GM18502 (cell line): ENCODE results near the gene MXD3.
"Not testable (repeated sequence)": the region's sequence is repeated elsewhere in the genome, so short reads cannot be mapped to it uniquely, and the experiment has no call there.

Experiments used
- ATAC-seq: cut with Tn5 transposase; IDR thresholded peaks from one replicate; pipeline ENCODE4 v1.9.1; 2021; ENCODE audit warnings: mild to moderate bottlenecking; ENCODE audit not compliant: unreplicated experiment, poor library complexity

The MXD3 gene

GRCh38 chr5:177344891-177345290 lies 33.2 kb upstream of the MXD3 start:
- ATAC-seq = no peak

DNA sequence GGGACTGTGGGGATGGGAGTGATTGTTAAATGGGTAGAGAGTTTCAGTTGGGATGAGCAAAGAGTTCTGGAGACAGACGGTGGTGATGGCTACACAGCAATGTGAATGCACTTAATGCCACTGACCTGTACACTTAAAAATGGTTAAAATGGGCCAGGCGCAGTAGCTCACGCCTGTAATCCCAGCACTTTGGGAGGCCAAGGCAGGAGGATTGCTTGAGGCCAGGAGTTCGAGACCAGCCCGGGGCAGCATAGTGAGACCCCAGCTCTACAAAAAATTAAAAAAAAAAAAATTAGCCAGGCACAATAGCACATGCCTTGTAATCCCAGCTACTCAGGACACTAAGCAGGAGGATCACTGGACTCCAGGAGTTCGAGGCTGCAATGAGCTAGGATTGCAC lies 32.1 kb upstream of the MXD3 start:
- ATAC-seq = no peak

GRCh38 chr5:177343000-177343399 lies 31.3 kb upstream of the MXD3 start:
- not testable (repeated sequence) for ATAC-seq

DNA sequence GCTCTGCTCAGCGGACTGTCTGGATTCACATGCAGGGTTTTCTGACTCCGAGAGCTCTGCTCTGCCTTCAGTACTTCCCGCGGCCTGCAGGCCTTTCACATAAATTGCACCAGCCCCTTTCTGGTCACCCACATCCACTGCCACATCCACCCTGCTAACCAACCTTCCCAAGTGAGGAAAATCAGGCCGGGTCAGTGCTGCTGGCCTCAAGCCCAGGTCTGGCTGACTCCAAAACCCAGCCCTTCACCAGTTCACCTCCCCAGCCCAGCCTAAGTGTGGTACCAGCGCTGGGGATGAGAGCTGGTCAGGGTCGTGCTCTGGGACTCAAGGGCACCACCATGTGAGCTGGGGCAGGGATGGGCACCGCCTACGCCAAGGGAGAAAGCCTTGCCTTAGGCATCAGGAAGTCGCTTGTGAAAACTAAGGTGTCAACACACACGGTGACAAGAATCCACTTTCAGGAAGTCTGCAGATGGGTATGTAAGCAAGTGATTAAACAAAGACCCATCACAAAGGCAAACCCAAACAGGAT lies 27.5 kb upstream of the MXD3 start:
- ATAC-seq = no peak

- ATAC-seq = no peak
Measured at GRCh38 chr5:177338251-177339106, 26.8 kb upstream of the MXD3 start.

GRCh38 chr5:177336603-177337494 lies 25.2 kb upstream of the MXD3 start:
- ATAC-seq = no peak

DNA sequence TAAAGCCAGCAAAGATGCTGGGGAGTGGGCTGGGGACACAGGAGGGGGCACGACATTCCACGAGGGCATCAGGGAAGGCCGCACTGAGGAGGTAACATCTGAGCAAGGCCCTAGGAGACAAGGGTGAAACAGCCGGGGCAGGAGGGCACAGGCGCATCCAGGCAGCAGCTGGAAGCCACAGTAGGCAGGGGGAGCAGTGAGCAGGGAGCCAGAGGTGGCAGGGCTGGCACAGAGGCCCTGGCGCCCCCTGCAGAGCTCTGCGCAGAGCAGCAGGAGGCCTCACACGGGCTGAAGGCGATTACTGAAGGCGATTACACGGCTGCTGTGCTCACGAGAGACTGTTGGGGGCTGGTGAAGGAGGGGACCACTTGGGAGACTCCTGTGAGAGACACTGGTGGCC lies 24.4 kb upstream of the MXD3 start:
- no peak for ATAC-seq

DNA sequence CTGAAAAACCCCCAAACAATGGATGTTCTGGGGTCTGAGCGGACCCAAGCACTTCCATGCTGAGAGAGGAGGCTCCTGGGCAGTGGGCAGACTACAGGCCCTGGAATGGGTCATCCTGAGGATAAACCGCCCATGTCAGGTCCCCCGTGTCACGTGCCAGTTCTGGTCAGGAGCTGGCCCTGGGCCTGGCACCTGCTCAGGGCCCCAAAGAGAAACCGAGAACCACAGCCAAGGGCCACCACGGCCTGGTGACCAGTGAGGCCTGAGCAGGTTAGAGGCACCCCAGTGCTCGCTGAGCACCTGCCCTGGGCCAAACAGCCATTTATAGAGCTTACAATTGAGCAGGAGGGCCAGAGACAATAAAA lies 24.0 kb upstream of the MXD3 start:
- no peak for ATAC-seq

GRCh38 chr5:177334781-177335700 lies 23.3 kb upstream of the MXD3 start:
- no peak for ATAC-seq

DNA sequence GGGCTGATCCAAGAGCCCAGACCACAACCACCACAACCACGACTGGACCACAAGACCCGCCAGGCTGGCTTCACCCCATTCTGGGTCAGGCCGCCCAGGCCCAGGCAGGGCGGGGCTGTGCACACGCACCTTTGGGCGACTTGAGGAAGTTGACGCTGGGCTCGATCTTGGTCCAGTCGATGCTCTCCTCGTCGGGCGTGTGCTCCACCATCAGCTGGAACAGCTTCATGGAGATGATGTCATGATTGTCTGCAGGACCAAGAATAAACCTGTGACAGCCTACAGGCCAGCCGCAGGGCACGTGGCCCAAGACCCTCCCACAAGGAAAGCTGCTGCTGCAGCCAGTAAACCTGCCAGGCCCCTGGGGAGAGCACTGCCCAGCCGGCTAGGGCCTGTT lies 22.5 kb upstream of the MXD3 start:
- no peak for ATAC-seq

DNA sequence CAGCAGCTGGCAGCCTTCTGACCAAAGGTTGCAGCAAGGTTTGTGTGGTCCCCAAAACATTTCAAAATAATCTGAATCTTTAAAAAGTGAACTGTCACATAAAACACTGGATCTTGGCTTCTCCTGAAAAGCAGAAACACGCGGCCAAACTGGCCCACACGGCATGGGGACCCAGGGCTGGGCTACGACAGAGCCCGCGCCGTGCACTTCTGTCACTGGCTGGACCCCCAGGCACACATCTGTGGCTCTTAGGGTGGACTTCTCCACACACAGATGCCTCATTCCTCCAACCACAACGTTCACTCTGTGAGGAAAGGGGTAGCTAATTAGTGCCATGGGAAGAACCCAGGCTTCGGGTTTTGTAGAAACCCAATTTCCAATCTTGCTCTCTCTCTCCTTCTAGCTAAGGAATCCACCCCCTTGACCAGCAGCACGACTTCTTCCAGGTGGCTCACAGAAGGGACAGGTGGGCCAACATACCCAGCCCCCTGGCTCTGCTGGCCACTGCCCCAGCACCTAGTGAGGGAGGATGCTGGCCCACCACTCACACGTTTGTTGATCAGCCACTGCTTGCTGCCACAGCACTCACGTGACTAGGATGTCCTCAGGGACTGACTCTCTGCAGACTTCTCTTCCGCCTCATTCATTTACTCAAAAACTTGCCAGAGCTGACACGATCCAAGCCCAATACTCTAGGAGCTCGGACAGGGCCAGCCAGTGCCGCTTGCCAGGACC lies 21.9 kb upstream of the MXD3 start:
- ATAC-seq = no peak

GRCh38 chr5:177332896-177333260 lies 21.2 kb upstream of the MXD3 start:
- no peak for ATAC-seq

- no peak for ATAC-seq
Measured at GRCh38 chr5:177332031-177332895, 20.6 kb upstream of the MXD3 start.

GRCh38 chr5:177330991-177331842 lies 19.5 kb upstream of the MXD3 start:
- ATAC-seq = no peak

DNA sequence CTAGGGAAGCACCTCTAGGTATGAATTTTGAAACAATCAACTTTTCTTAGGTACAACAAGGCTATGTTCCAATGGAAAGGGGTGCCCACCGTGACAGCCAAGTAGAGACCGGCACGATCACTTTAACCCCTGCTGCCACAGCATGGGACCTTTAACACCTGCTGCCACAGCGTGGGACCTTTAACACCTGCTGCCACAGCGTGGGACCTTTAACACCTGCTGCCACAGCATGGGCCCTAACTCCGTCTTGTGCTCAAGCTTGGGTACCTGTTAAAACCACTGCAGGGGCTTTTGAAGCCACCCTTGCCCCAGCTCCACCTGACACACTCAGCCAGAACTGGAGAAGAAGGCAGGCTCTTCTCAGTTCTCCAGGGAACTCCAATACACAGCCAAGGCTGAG lies 18.2 kb upstream of the MXD3 start:
- no peak for ATAC-seq

- no peak for ATAC-seq
Measured at GRCh38 chr5:177328545-177329231, 17.0 kb upstream of the MXD3 start.
